Fibroblast of peridontal ligament (primary cell): ENCODE measurements around the gene DCAF16.

Experiments used
- DNase-seq: peaks from one replicate; pipeline ENCODE4 v3.0.0-alpha.2; 2010; ENCODE audit errors: extremely low read depth

Gene DCAF16

DNA sequence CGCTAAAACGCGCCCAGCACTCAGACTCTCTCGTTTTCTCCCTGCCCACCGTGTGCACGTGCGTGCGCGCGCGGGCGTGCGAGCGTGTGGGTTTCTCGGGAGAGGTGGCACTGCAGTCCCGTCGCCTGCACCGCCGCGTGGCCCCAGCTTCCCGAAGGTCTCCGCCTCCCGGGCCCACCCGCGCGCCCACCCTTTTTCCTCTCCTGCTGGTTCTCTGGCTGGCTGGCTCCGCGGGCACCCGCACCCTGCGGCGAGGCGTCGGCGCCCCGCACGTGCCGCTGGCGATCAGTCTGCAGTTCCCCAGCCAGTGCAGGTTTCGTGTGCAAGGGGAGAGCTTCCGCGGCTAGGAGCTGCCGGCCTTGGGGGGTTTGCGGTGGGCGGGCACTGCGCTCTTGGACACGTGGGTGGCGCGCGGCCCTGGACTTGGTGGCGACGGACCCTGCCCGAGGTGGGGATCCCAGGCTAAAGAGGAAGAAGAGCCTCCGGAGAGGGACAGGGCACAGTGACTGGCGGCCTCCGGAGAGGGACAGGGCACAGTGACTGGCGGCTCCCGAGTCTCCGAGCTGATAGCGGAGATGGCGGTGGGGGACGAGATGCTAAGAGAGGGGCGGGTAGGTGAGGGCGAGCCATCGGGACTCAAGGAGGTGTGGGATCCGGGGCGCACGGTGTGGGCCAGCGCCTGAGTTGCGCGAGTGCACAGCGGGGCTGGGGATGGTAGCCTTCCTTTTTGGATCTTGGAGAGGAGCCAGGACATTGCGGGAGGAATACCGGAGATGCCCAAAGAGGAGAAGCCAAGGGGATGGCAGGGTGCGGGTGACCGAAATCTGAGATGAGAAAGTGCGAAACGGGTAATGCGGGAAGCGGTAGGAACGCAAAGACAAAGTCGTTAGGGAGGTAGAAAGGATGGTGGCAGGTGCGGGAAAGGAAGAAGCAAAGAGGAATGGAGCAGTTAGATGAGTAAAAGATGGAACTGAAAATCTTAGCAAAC, 29.0 kb downstream of the DCAF16 start, which contains the start of gene FAM184B:
TSS of gene FAM184B (minus strand) at position 322 of the 988 bp plus-strand sequence. CDS start 322 bp downstream, outside the sequence.
- no peak for DNase-seq

DNA sequence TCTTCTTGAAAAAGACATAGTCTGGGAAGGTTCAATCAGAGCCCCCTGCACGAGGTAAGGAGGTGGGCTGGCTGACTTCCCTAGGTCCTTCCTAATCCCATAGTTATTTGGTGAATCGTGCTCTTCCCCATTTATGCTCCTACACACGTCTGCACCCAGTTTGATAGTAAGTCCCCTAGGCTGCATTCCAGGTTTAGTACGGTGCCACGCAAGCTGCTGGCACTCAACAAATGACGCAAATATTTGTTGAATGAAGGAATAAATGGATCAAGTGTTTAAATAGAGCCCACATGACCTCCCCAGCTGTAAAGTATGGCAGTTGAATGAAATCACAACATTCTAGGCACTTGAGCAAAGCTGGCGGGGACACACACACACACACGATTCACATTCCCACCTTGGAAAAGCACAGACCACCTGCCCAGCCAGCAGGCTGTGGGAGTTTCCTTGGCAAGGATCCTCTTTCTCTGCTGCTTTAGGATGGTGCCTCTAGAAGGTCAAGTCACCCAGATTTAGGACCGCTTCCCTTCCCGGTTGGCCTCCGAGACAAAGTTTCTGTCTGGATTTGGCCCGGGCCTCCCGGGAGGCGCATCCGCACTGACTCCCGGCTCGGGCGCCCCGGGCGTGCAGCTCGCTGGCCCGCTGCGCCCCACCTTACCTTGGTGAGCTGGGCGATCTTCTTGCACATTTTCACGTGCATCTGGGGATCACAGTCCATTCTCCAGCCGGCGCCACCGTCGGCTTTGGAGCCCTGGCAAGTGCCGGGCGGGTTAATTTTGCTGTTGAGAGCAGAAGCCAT, 29.9 kb downstream of the DCAF16 start:
- peak; percentile 11 for DNase-seq

DNA sequence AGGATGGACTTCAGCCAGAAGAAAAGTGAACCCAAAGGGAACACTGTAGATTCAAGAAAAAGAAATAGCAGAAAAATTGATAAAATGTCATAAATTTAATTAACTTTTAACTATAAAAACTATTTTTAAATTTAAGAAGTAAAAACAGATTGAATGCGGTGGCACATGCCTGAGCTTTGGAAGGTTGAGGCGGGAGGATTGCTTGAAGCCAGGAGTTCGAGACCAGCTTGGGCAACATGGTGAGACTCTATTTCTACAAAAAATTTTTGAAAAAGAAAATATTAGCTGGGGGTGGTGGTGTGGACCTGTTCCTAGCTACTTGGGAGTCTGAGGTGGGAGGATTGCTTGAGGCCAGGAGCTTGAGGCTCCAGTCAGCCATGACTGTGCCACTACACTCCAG, 32.1 kb downstream of the DCAF16 start:
- no peak for DNase-seq

DNA sequence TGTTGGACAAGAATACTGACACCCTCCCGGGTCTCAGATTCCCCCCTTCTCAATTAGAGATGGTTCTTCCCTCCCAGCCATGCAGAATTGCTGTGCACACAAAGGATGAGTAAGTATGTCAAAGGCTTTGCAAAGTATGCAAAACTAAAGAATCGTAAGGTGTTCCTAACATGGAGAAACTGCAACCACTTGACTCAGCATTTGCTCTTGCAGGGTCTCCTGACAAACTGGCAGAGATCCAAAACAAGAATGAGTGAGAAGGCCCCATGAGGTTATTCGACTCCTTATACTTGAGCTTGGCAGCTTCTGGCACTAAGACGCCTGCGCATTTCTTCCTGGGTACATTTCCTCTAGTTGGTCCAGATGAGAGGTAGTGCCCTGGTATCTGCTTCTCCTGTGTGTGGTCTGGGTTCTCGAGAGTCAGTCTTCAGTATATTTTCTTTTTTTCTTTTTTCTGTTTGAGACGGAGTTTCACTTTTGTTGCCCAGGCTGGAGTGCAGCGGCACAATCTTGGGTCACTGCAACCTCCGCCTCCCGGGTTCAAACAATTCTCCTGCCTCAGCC, 37.3 kb downstream of the DCAF16 start:
- no peak for DNase-seq

DNA sequence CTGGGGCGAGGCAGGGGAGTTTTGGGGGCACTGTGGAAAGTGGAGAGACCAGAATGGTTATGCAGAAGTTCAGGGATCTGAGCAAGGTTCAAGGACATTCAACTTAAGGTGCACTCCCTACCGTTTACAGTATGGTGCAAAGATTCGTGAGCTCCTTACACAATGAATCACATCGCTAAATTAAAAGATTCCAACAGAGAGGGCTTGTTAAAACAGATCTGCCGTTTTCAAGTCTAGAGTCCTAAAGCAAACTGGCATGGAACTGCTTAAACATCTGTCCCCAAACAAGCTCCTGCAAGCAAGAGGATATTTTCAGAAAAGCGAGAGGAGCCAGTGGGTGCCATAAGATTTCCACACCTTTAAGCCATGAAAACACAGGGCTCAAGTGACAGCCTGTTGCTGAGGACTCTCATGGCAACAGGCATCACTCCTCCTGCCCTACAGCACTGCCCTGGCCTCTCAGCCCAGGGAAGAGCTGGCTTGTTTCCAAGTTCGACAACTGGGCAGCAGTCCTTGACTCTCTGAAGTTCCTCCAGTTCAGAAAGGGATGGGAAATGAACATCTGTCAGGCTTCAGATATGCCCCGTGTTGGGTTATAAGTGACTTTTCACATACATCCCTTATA, 39.2 kb downstream of the DCAF16 start:
- no peak for DNase-seq

DNA sequence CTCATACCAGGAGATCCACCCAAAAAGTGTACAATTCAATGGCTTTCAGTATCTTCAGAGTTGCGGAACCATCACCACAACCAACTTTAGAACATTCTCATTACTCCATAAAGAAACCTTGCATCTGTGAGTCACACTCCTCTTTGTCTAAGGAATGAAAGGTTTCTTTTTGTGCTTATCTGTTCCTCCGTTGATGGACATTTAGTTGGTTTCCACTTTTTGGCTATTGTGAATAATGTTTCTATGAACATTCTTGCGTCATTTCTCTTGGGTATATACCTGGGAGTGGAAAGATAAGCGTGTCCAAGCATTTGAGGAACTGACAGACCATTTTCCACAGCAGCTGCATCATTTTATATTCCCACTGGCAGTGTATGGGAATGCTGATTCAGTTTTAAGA, 39.7 kb downstream of the DCAF16 start:
- DNase-seq = no peak

DNA sequence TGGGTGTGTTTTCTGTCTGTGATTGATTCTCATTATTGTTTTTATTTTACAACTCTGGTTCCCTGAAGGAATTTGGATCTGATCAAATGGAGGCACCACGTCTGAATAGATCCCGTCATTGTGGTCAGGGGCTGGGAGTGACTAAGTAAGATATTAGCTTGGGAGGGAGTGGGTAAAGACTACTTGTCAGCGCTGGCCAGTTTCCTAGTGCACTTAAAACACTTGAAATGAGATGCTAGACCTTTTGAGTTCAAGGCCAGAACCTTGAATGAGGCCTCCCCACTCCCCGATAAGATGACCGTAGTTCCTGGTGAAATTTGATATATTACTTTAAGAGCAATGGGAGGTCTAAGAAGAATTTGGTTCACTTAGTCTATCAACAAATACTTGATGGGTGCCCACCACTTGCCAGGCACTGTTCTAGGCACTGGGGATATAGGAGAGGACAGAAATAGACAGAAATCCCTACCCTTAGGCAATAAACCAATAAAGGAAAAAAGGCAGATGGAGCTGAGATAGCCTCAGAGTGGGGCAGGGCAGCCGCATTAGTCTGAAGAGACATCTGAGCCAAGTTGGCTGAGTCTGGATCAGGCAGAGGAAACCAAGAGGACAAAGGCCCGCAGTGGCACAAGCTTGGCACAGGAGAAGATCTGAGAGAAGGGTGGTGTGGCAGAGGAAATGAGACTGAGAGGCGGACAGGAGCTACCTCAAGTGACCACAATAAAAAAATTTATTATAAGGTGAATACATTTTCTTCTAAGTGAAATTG, 41.0 kb downstream of the DCAF16 start:
- no peak for DNase-seq

DNA sequence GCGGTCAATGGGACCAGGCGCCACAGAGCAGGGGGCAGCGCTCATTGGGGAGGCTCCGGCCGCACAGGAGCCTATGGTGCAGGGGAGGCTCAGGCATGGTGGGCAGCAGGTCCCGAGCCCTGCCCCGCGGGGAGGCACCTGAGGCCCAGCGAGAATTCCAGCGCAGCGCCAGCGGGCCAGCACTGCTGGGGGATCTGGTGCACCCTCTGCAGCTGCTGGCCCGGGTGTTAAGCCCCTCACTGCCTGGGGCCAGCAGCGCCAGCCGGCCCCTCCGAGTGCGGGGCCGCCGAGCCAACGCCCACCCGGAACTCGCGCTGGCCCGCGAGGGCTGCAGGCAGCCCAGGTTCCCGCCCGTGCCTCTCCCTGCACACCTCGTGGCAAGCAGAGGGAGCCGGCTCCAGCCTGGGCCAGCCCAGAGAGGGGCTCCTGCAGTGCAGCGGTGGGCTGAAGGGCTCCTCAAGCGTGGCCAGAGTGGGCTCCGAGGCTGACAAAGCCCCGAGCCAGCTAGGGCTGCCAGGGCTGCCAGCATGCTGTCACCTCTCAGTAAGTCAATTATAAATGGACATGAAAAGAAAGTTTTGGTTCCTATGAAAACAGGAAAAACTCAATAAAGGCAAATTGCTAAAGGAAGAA, 43.6 kb downstream of the DCAF16 start:
- DNase-seq = no peak

DNA sequence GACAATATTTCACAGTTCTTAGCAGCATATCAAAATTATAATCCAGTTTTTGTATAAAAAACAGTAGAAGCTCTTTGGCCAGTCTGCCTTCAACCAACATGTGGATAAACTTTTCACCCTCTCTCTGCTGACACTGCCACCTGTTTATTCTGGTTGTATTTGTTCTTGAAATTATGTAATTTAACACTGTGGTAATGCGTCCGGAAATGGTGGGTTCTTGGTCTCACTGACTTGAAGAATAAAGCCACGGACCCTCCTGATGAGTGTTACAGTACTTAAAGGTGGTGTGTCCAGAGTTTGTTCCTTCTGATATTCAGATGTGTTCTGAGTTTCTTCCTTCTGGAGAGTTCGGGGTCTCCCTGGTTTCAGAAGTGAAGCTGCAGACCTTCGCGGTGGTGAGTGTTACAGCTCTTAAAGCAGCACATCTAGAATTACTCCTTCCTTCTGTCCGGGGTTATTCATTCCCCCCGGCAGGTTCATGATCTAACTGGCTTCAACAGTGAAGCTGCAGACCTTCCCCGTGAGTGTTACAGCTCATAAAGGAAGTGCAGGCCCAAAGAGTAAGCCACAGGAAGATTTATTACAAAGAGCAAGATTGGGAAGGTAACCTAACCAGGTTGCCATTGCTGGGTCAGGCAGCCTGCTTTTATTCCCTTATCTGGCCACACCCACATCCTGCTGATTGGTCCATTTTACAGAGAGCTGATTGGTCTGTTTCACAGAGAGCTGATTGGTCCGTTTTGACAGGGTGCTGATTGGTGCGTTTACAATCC, 44.9 kb downstream of the DCAF16 start:
- no peak for DNase-seq

DNA sequence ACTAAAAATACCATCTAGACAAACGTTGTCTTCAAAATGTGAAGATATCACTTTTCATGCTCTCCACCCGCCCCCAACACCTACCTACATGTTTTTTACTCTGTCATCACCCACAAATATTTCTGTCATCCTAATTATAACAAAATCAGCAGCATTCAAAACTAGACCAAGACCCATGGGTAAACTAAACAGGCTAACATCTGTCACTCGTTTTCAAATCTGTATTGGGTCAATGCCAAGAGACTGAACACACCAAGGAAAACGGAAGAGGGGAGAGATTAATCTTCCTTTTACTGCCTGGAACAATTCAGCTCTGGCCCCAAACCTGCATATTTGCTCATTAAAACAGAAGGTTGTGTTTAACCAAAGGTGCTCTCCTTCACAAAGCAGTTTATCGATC, 46.6 kb downstream of the DCAF16 start:
- DNase-seq = no peak

DNA sequence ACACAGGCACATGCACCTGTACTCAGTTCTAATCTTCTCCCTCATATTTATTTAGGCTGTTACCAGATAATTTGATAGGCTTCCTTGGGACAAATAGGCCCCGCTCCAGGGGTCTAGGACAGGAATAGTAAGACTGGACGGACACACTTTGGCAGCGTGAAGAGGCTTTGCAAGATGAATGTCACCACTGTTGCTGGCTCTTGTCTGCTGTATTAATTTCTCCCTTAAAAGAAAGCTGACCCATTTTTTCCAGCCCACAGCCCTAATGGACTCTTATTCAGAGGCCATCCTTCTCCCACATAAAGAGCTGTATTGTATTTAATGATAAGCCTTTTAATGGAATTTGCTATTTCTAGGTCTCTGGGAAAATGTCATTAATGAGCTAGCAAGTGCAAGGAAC, 47.1 kb downstream of the DCAF16 start:
- DNase-seq = no peak

DNA sequence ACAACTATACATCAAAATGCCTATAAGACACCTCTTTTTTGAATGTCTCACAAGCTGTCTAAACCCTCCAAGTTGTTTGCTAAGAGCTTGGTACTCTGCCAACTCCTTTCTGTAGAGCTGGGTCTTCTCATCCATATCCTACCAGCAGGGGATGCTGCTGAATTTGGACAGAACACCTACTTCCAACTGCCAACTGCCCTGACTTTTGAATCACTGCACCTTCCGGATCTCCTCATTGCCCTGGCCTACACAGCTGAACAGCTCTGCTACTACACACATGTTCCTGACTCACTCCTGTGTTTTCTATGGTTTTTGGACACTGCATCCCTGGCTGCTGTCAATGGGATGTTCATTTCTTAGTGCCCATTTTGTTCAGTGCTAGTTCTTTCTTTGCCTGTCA, 47.8 kb downstream of the DCAF16 start:
- peak; percentile 25 for DNase-seq

DNA sequence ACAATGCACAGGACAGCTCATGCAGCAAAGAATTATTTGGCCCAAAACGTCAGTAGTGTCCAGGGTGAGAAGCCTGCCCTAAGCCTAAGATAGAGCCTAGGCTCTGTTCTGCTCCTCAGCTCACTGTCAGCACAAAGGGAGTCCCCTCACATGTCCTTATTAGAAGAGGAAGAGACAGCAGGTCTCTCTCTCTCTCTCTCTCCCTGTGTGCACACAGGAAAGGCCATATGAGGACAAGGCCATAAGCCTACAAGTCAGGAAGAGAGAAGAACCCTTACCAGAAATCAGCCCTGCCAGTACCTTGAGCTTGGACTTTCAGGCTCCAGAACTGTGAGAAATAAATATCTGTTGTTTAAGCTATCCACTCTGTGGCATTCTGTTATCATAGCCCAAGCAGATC, 49.5 kb downstream of the DCAF16 start:
- no peak for DNase-seq

DNA sequence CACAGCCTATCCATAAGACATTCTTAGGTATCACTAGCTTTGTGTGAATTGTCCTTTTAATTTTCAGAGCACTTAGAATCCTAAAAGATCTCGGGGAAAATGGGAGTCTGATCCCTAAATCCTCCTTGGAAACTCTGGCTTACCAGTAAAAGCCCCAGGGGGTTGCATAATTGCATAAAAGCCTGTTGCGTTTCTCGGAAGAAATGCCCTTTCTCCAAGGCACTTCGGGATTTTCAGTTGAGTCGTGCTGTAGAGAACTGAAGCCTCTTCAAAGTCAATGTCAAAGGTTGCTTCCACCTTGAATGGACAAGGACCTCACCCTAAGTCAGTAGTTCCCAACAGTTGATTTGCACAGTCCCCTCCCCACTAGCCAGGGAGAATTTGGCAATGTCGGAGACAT, 49.9 kb downstream of the DCAF16 start:
- no peak for DNase-seq

DNA sequence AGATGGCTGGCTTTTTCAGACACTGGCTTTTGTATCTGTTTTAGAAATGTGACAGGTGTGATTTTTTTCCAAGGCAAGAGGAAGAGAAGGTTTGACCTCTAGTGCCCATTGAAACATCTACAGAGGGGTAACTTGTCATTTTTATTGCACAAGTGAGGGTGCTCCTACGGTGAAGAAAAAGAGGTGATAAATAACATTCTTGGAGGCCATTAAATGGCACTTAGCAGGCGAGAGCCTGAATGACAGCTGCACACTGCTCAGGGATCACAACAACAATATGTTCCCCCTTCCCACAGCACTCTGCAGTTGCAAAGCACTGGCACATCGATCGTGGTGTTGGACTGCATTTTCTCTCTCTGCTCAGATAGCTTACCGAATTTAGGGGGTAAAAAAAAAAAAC, 52.1 kb downstream of the DCAF16 start:
- no peak for DNase-seq

DNA sequence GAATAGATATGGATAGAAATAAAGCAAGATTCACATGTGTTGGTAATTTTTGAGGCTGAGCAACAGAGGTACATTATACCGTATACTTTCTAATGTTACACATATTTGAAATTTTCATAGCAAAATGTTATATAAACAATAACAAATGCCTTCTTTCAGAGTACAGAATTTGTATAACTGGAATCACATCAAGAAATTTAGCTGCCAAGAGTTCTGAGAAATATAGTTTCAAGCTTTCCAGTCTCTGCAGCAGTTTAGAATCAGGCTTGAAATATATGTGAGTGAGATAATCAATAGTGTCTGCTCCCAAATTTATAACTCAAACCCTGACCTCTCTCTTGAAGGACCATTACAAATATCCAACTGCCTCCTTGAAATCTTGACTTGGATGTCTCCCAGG, 52.9 kb downstream of the DCAF16 start:
- no peak for DNase-seq

DNA sequence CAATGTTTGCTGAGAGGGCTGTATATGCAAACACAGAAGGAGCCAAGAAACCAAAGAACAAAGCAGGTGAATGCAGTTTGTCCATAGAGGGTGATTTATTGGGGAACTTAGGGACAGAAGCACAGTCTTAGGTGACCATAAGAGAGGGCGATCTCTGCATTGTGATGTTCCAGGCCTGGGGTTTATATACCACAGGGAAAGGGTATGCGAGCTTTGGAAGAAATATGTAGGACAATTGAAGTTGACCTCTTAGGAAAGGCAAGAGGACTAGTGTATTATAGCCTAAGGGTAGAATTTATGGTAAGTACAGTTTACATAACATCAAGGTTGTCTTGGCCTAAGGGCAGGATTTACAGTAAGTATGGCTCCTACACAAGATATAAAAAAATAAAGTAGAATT, 56.9 kb downstream of the DCAF16 start:
- no peak for DNase-seq
